Measurements from ENCODE around the gene KCTD18. TPM values are rescaled to one million over a fixed set of nuclear protein-coding genes. Genes with fewer than 3 reads are reported as not detected.

KCTD18 gene
- total RNA-seq, 1 experiment from 2014 or later = 13.0 TPM

DNA sequence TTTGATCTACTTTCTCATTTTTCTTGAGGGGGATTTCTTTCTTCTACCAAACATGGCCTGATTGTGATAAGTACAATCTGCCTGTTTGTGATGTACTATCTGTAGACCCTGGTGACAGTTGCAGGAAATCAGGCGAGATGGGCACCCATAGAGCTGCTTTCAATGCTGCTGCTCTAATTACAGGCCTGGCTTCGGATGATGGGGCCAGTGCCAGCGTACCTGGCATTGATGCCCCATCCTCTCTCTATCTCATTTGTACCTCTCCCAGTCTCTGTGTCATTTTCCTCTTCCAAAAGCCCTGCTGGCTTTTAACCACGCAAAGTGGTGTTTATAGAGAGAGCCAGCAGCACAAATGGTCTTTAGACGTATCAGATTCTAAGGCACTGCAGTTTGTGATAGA, 69.9 kb downstream of the KCTD18 start:
- CTCF ChIA-PET = no interaction called here
- Histone ChIP-seq H3K4me1 (ENCODE audit: insufficient read depth, low read length) (peaks cover 4% of the 10 kb centered on the region), H3K9me3 (ENCODE audit: low read length) (no peaks in the 10 kb centered on the region), H3K27me3 (ENCODE audit: low read length) (no peaks in the 10 kb centered on the region), H3K27ac (ENCODE audit: low read length) (no peak overlapping the region), H3K36me3 (ENCODE audit: low read depth, low read length) (peaks cover 75% of the 10 kb centered on the region), H3K9ac (ENCODE audit: low read length) (no peak overlapping the region), H3K4me3 (ENCODE audit: low read length) (no peak overlapping the region), H3K4me2 (ENCODE audit: low read length) (no peak overlapping the region), H3K79me2 (ENCODE audit: low read length) (no peaks in the 10 kb centered on the region), H3K9me2 (replicated peaks; ENCODE audit: low read length) (no peaks in the 10 kb centered on the region), H4K20me1 (ENCODE audit: low read length) (no peaks in the 10 kb centered on the region), H2AFZ (ENCODE audit: low read length) (no peak overlapping the region), H3F3A (ENCODE audit: low read length, unreplicated experiment) (no peaks in the 10 kb centered on the region)
- TF ChIP-seq EZH2phosphoT487 (IDR thresholded peaks at IDR 0.05; ENCODE audit: borderline replicate concordance, low read length) (no peak), EZH2 (IDR thresholded peaks at IDR 0.05; ENCODE audit: low read length, unreplicated experiment) (no peak)
- TF ChIP-seq, protein P1, sequence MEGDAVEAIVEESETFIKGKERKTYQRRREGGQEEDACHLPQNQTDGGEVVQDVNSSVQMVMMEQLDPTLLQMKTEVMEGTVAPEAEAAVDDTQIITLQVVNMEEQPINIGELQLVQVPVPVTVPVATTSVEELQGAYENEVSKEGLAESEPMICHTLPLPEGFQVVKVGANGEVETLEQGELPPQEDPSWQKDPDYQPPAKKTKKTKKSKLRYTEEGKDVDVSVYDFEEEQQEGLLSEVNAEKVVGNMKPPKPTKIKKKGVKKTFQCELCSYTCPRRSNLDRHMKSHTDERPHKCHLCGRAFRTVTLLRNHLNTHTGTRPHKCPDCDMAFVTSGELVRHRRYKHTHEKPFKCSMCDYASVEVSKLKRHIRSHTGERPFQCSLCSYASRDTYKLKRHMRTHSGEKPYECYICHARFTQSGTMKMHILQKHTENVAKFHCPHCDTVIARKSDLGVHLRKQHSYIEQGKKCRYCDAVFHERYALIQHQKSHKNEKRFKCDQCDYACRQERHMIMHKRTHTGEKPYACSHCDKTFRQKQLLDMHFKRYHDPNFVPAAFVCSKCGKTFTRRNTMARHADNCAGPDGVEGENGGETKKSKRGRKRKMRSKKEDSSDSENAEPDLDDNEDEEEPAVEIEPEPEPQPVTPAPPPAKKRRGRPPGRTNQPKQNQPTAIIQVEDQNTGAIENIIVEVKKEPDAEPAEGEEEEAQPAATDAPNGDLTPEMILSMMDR (conservative IDR thresholded peaks at IDR 0.05; ENCODE audit: low read depth, low read length) = no peak
- intact Hi-C loops (cut with micrococcal nuclease) = no loop called here
- no TSS peak for BruUV-seq (replicated peaks)
- DNase-seq (no peak), ATAC-seq (no peak)
- POLR2A ChIA-PET (ENCODE audit: unreplicated experiment) = no interaction called here

Other genes starting within 250 kb of the KCTD18 start
- 144 and 174 TPM in 2 replicates for gene SPATS2L, start 203.4 kb downstream of the KCTD18 start, total RNA-seq (2014; rRNA removed)
- gene SGO2, start 16.1 kb upstream of the KCTD18 start, total RNA-seq (2014; rRNA removed) = 23.5 and 25.6 TPM in 2 replicates
- 54.9 and 57.2 TPM in 2 replicates for gene AOX1, start 75.9 kb upstream of the KCTD18 start, total RNA-seq (2014; rRNA removed)

Data from PC-3 (cell line).